ENCODE measurements around the gene FARP2.

DNA sequence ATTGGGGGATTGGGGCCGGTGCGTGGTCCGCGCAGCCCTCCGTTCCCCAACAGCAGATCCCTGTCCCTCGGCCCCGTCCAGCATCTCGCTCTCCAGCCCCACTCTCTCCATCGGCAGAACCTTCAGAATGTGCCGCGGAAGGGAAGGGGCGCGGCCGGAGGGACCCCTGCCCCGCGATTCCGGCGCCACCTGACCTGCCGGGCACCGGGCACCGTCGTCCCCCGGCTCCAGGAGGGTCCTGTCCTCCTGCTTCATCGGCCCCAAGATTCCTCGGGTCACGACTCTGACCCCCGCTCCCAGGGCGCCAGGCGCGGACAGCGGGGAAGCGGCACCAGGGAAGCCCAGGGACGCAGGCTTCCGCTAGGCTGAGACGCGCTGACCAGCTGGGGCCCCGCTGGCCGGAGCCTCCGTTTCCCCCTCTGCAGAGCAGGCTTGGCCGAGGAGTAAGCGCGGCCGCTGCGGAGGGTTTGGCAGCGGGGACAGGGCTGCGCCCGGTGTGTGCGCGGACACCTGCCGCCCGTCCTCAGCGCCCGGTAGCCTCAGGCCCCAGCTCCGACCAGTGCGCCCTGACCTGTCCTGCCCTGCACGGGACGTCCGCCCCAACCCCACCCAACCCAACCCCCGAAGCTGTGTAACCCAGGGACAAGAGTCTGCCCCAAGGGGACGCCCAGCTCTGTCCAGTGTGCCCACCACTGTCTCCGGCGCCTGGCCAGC is 185.6 kb downstream of the FARP2 start:
- TF ChIP-seq CTCF (conservative IDR thresholded peaks at IDR 0.05) (no peak), EZH2 (IDR thresholded peaks at IDR 0.05; ENCODE audit: low read depth) (no peak)

Measured in PC-9 (cell line).